IPS DF 6.9 (cell line): ENCODE data around the gene TNNT3.

ENCODE experiments used
- DNase-seq: peaks from one replicate; pipeline ENCODE4 v3.0.0-alpha.2; 2013; ENCODE audit warnings: low read depth, low spot score
- H3K27ac ChIP-seq: one replicate; pipeline ENCODE4 v1.5.1; 2013; ENCODE audit warnings: low read length, control low read depth
- H3K27me3 ChIP-seq: 2 replicates; pipeline ENCODE4 v1.6.1; 2013; ENCODE audit warnings: mild to moderate bottlenecking, low read length; ENCODE audit not compliant: control insufficient read depth, insufficient read depth
- H3K36me3 ChIP-seq: 2 replicates; pipeline ENCODE4 v1.6.1; 2013; ENCODE audit warnings: low read length; ENCODE audit not compliant: control insufficient read depth, insufficient read depth
- H3K4me1 ChIP-seq: 2 replicates; pipeline ENCODE4 v1.6.1; 2013; ENCODE audit warnings: low read length; ENCODE audit not compliant: control insufficient read depth, insufficient read depth
- H3K4me3 ChIP-seq: 2 replicates; pipeline ENCODE4 v1.5.1; 2013; ENCODE audit warnings: mild to moderate bottlenecking, low read length
- H3K9me3 ChIP-seq: 2 replicates; pipeline ENCODE4 v1.6.1; 2013; ENCODE audit warnings: low read length, inconsistent platforms; ENCODE audit not compliant: control insufficient read depth, insufficient read depth
- WGBS: extraction: QIAGEN DNeasy Blood & Tissue Kit; methylation state at CpG from one replicate; pipeline ENCODE4 v1.1.7; 2013; ENCODE audit warnings: mixed read lengths, missing lambda C conversion rate; ENCODE audit not compliant: insufficient read length, insufficient coverage; 5-methylcytosine and 5-hydroxymethylcytosine counted together

The TNNT3 gene

DNA sequence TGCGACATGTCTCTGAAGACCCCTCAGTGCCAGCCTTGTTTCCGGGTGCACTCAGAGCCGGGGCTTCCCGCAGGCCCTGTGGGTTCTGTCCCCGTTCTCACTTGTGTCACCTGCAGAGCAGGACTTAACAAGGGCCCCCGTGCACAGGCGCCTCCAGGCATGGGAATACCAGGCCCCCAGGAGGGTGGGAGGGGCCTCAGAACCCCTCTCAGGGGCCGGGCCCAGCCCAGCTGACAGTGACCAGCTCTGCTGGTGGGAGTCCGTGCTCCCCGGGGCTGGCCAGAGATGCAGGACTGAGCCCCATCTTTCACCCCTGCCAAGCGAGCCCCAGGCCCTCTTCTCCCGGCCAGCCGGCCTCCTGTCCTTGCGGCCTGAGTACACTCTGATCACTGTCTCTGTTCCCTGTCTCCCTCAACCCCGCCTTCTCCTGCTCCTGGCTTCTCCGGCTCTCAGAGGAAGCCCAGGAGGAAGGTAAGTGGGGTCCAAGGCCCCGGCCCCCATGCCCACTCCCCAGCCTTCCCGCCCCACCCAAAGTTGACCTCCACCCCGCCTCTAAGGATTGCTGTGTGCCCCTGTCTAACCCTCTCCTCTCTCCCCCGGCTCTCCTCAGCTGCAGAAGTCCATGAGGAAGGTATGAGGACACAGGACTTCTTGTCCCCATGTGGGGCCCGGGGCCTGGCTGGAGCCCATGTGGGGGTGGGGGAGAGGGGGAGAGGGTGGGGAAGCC is 5.3 kb downstream of the TNNT3 start:
- no peak for DNase-seq
- no peak overlapping the region for H3K27ac ChIP-seq
- WGBS = no CpG with 5 or more reads among the region's 21 CpGs
- H3K4me1 ChIP-seq = no peaks in the 10 kb centered on the region
- H3K36me3 ChIP-seq = no peaks in the 10 kb centered on the region
- no peaks in the 10 kb centered on the region for H3K27me3 ChIP-seq
- H3K9me3 ChIP-seq = no peaks in the 10 kb centered on the region
- no peak overlapping the region for H3K4me3 ChIP-seq

- H3K4me1 ChIP-seq = no peaks in the 10 kb centered on the region
- no peak overlapping the region for H3K27ac ChIP-seq
- no peaks in the 10 kb centered on the region for H3K27me3 ChIP-seq
- no peak for DNase-seq
- H3K36me3 ChIP-seq = no peaks in the 10 kb centered on the region
- no CpG with 5 or more reads among the region's 23 CpGs for WGBS
- H3K9me3 ChIP-seq = no peaks in the 10 kb centered on the region
- no peak overlapping the region for H3K4me3 ChIP-seq
Measured at GRCh38 chr11:1925373-1926155, 6.1 kb downstream of the TNNT3 start.

- H3K4me1 ChIP-seq = no peaks in the 10 kb centered on the region
- H3K27me3 ChIP-seq = no peaks in the 10 kb centered on the region
- no peak overlapping the region for H3K4me3 ChIP-seq
- DNase-seq = no peak
- H3K9me3 ChIP-seq = no peaks in the 10 kb centered on the region
- no peak overlapping the region for H3K27ac ChIP-seq
- no CpG with 5 or more reads among the region's 41 CpGs for WGBS
- H3K36me3 ChIP-seq = no peaks in the 10 kb centered on the region
Measured at GRCh38 chr11:1926156-1927025, 6.9 kb downstream of the TNNT3 start.

DNA sequence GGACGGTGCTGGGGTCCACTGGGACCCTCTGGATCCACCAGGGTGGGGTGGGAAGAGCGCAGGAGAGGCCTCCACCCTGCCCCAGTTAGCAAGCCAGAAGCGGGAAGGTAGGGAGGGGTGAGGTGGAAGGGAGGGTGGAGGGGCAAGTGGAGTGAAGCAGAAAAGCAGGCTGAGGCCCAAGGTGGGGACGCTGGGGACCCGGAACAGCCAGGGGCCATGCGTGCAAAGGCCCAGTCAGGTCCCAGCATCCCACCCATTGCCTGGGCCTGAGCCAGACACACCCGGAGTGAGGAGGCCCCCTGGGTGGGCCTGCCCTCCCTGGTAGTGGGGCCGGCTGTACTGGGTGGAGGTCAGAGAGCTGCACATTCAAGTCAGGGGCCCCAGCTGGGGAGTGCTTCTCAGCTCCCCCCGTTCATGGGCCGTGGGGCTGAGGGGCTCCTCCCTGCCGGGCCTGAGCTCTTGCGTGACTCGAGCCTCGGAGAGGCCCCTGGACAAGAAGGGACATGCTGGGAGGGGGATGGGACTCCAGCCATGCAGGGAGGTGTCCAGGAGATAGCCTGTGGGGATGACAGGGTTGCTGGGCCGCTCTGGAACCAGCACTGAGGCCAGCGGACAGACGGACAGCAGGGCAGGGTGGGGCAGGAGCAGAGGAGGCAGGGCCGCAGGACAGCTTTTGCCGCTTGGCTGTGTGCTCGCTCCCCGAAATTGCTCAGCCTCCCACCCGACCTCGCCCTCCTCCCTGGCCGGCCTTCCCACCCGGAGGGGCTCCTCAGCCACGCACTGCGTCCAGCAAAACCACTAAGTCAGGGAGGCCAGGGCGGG is 7.7 kb downstream of the TNNT3 start:
- Histone ChIP-seq H3K27ac (no peak overlapping the region), H3K4me1 (no peaks in the 10 kb centered on the region), H3K36me3 (no peaks in the 10 kb centered on the region), H3K9me3 (no peaks in the 10 kb centered on the region), H3K4me3 (no peak overlapping the region), H3K27me3 (no peaks in the 10 kb centered on the region)
- WGBS = no CpG with 5 or more reads among the region's 28 CpGs
- DNase-seq = no peak

DNA sequence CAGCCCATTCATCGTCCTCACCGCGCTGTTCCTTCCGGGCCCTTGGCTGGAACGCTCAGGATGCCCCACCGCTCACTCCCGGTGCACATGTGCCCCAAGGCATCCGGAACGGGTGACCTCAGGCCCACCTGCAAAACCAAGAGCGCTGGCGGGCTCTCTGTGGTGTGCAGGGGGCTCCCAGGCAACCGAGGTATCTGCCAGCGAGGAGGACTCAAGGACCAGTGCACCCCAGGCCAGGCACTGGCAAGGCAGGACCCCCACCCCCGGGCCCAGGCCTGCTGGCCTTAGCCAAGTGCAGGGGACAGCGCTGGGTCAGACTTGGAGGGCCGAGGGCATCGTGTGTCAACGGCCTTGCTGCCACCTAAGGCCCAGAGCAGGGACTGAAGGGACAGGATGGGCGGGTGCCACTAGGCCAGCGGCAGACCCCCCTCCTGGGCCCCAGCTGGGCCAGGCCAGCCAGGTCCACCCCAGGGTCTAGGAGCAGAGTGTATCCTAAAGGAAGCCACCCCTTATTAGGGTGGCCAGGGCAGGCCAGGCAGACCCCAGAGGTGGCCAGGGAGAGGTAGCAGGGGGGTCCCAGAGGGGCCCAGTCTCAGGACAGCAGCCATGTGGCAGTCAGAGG is 8.5 kb downstream of the TNNT3 start:
- H3K4me1 ChIP-seq = no peaks in the 10 kb centered on the region
- no peaks in the 10 kb centered on the region for H3K36me3 ChIP-seq
- H3K27ac ChIP-seq = no peak overlapping the region
- WGBS = no CpG with 5 or more reads among the region's 20 CpGs
- DNase-seq = no peak
- no peak overlapping the region for H3K4me3 ChIP-seq
- H3K9me3 ChIP-seq = no peaks in the 10 kb centered on the region
- no peaks in the 10 kb centered on the region for H3K27me3 ChIP-seq

DNA sequence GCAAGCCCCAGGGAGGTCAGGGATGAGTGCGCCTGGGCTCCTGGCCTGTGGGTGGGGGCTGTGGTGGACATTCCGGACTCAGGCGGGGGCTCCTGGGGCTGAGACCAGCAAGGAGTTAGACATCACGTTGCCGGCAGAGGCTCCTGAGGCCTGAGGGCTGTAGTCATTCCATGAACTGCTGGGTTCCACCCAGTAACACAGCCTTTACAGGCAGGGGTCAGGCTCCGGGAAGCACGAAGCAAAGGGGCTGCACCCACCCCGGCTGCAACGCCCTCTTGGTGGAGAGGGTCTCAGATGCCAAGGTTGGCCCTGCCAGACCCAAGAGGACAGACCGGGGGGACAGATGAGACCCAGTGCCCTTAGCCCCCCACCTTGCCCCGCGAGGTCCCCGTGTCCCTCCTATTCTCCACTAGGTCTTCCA is 9.0 kb downstream of the TNNT3 start:
- no peak for DNase-seq
- Histone ChIP-seq H3K27me3 (no peaks in the 10 kb centered on the region), H3K4me1 (no peaks in the 10 kb centered on the region), H3K27ac (no peak overlapping the region), H3K4me3 (no peak overlapping the region), H3K36me3 (no peaks in the 10 kb centered on the region), H3K9me3 (no peaks in the 10 kb centered on the region)
- WGBS = no CpG with 5 or more reads among the region's 13 CpGs

GRCh38 chr11:1928891-1929541 is 9.5 kb downstream of the TNNT3 start:
- H3K27me3 ChIP-seq = no peaks in the 10 kb centered on the region
- H3K4me1 ChIP-seq = no peaks in the 10 kb centered on the region
- DNase-seq = no peak
- no peak overlapping the region for H3K4me3 ChIP-seq
- no peak overlapping the region for H3K27ac ChIP-seq
- no peaks in the 10 kb centered on the region for H3K9me3 ChIP-seq
- no peaks in the 10 kb centered on the region for H3K36me3 ChIP-seq
- WGBS = no CpG with 5 or more reads among the region's 35 CpGs

DNA sequence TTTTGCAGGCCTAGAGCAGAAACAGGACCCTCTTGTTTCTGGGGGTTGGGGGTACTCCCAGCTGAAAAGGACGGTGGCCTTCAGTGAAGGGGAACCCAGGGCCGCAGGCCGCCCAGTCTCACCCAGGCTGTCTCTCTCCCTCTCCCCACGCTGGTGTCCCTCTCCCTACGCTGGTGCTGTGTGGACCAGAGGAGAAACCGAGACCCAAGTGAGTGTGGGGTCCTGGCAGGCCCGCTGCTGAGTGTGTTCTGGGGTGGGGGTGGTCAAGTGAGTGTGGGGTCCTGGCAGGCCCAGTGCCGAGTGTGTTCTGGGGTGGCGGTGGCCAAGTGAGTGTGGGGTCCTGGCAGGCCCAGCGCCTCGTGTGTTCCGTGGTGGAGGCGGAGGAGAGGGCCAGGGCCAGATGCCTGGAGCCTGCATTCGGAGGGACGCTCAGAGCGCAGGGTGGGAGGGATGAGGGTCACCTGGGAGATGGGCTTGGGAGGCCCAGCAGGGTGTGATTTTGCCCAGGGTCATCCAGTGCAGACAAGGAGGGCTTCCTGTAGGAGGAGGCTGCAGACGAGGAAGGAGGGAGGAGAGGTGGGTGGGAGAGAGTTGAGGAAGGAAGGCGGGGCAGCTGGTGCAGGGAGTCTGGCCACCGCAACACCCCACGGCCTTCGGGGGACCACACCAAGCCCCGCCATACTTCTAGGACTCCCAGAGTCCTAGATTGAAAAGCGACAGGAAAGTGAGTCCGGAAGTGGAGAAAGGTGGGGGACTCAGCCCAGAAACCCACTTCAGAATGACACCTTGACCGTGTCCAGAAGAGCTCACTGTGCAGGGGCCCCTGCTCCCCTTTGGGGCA is 10.3 kb downstream of the TNNT3 start:
- Histone ChIP-seq H3K4me3 (no peak overlapping the region), H3K27ac (no peak overlapping the region), H3K27me3 (no peaks in the 10 kb centered on the region), H3K36me3 (no peaks in the 10 kb centered on the region), H3K9me3 (no peaks in the 10 kb centered on the region), H3K4me1 (no peaks in the 10 kb centered on the region)
- no CpG with 5 or more reads among the region's 25 CpGs for WGBS
- DNase-seq = no peak

GRCh38 chr11:1930462-1930830 is 10.9 kb downstream of the TNNT3 start:
- H3K4me1 ChIP-seq = no peaks in the 10 kb centered on the region
- H3K36me3 ChIP-seq = no peaks in the 10 kb centered on the region
- H3K27ac ChIP-seq = no peak overlapping the region
- WGBS = no CpG with 5 or more reads among the region's 9 CpGs
- DNase-seq = no peak
- H3K4me3 ChIP-seq = no peak overlapping the region
- H3K27me3 ChIP-seq = no peaks in the 10 kb centered on the region
- no peaks in the 10 kb centered on the region for H3K9me3 ChIP-seq
